HUES6 (cell line): ENCODE results near the gene BTBD9.

Experiments used
- H3K27ac ChIP-seq: 2 replicates; pipeline ENCODE4 v1.7.0; 2013; ENCODE audit warnings: low read depth, mild to moderate bottlenecking, low read length, inconsistent platforms
- H3K27me3 ChIP-seq: 2 replicates; pipeline ENCODE4 v1.6.1; 2013; ENCODE audit warnings: low read length; ENCODE audit not compliant: control insufficient read depth, insufficient read depth
- H3K36me3 ChIP-seq: 2 replicates; pipeline ENCODE4 v1.6.1; 2013; ENCODE audit warnings: low read length; ENCODE audit not compliant: control insufficient read depth, insufficient read depth
- H3K4me1 ChIP-seq: 2 replicates; pipeline ENCODE4 v1.6.1; 2013; ENCODE audit warnings: low read length; ENCODE audit not compliant: control insufficient read depth, insufficient read depth
- H3K4me3 ChIP-seq: 2 replicates; pipeline ENCODE4 v1.5.1; 2013; ENCODE audit warnings: low read depth, low read length
- H3K9ac ChIP-seq: one replicate; pipeline ENCODE4 v1.6.1; 2013; ENCODE audit warnings: mild to moderate bottlenecking, low read length
- H3K9me3 ChIP-seq: 2 replicates; pipeline ENCODE4 v1.6.1; 2013; ENCODE audit warnings: low read depth, low read length; ENCODE audit not compliant: control insufficient read depth, insufficient read depth

The BTBD9 gene

GRCh38 chr6:38216451-38216850 is 423.3 kb downstream of the BTBD9 start:
- Histone ChIP-seq H3K27me3 (no peaks in the 10 kb centered on the region), H3K4me3 (no peak overlapping the region), H3K9ac (no peak overlapping the region), H3K4me1 (peaks cover 32% of the 10 kb centered on the region), H3K9me3 (no peaks in the 10 kb centered on the region), H3K27ac (no peak overlapping the region), H3K36me3 (no peaks in the 10 kb centered on the region)

- peaks cover 32% of the 10 kb centered on the region for H3K4me1 ChIP-seq
- H3K27ac ChIP-seq = no peak overlapping the region
- H3K9me3 ChIP-seq = no peaks in the 10 kb centered on the region
- no peak overlapping the region for H3K9ac ChIP-seq
- no peak overlapping the region for H3K4me3 ChIP-seq
- no peaks in the 10 kb centered on the region for H3K36me3 ChIP-seq
- H3K27me3 ChIP-seq = no peaks in the 10 kb centered on the region
Measured at GRCh38 chr6:38215651-38216311, 423.9 kb downstream of the BTBD9 start.

- H3K9me3 ChIP-seq = no peaks in the 10 kb centered on the region
- H3K36me3 ChIP-seq = no peaks in the 10 kb centered on the region
- no peak overlapping the region for H3K9ac ChIP-seq
- H3K4me3 ChIP-seq = no peak overlapping the region
- no peaks in the 10 kb centered on the region for H3K27me3 ChIP-seq
- H3K27ac ChIP-seq = no peak overlapping the region
- H3K4me1 ChIP-seq = peaks cover 32% of the 10 kb centered on the region
Measured at GRCh38 chr6:38215225-38215624, 424.5 kb downstream of the BTBD9 start.

GRCh38 chr6:38214159-38214558 is 425.6 kb downstream of the BTBD9 start:
- no peak overlapping the region for H3K4me3 ChIP-seq
- H3K27ac ChIP-seq = no peak overlapping the region

GRCh38 chr6:38213251-38213658 is 426.5 kb downstream of the BTBD9 start:
- H3K9ac ChIP-seq = no peak overlapping the region

More at GRCh38 chr6:38214159-38214558, 425.6 kb downstream of the BTBD9 start:
- no peak overlapping the region for H3K9ac ChIP-seq
- no peaks in the 10 kb centered on the region for H3K36me3 ChIP-seq
- peaks cover 42% of the 10 kb centered on the region for H3K4me1 ChIP-seq
- no peaks in the 10 kb centered on the region for H3K27me3 ChIP-seq
- H3K9me3 ChIP-seq = no peaks in the 10 kb centered on the region

GRCh38 chr6:38212579-38212978 is 427.1 kb downstream of the BTBD9 start:
- no peaks in the 10 kb centered on the region for H3K9me3 ChIP-seq
- H3K4me1 ChIP-seq = peaks cover 45% of the 10 kb centered on the region
- H3K4me3 ChIP-seq = no peak overlapping the region
- peak overlapping the region; percentile 18 for H3K9ac ChIP-seq
- no peaks in the 10 kb centered on the region for H3K36me3 ChIP-seq
- no peaks in the 10 kb centered on the region for H3K27me3 ChIP-seq
- H3K27ac ChIP-seq = peak overlapping the region; percentile 60

More at GRCh38 chr6:38213251-38213658, 426.5 kb downstream of the BTBD9 start:
- Histone ChIP-seq H3K4me3 (no peak overlapping the region), H3K27ac (peak overlapping the region; percentile 60; the same call in 1 of the 2 replicates), H3K9me3 (no peaks in the 10 kb centered on the region), H3K4me1 (peaks cover 45% of the 10 kb centered on the region), H3K27me3 (no peaks in the 10 kb centered on the region), H3K36me3 (no peaks in the 10 kb centered on the region)

GRCh38 chr6:38212116-38212515 is 427.6 kb downstream of the BTBD9 start:
- Histone ChIP-seq H3K4me1 (peaks cover 45% of the 10 kb centered on the region), H3K27ac (peak overlapping the region; percentile 60; the same call in 1 of the 2 replicates), H3K9me3 (no peaks in the 10 kb centered on the region), H3K4me3 (no peak overlapping the region), H3K27me3 (no peaks in the 10 kb centered on the region), H3K36me3 (no peaks in the 10 kb centered on the region), H3K9ac (no peak overlapping the region)

GRCh38 chr6:38209371-38210260 is 430.1 kb downstream of the BTBD9 start:
- Histone ChIP-seq H3K4me3 (no peak overlapping the region), H3K27me3 (no peaks in the 10 kb centered on the region), H3K9me3 (no peaks in the 10 kb centered on the region), H3K9ac (no peak overlapping the region), H3K4me1 (peaks cover 38% of the 10 kb centered on the region), H3K27ac (no peak overlapping the region), H3K36me3 (no peaks in the 10 kb centered on the region)

GRCh38 chr6:38208028-38208427 is 431.7 kb downstream of the BTBD9 start:
- peaks cover 27% of the 10 kb centered on the region for H3K4me1 ChIP-seq
- no peak overlapping the region for H3K27ac ChIP-seq
- H3K27me3 ChIP-seq = no peaks in the 10 kb centered on the region
- no peaks in the 10 kb centered on the region for H3K36me3 ChIP-seq
- no peak overlapping the region for H3K9ac ChIP-seq
- no peak overlapping the region for H3K4me3 ChIP-seq
- no peaks in the 10 kb centered on the region for H3K9me3 ChIP-seq

GRCh38 chr6:38207375-38207774 is 432.4 kb downstream of the BTBD9 start:
- H3K27me3 ChIP-seq = no peaks in the 10 kb centered on the region
- no peaks in the 10 kb centered on the region for H3K9me3 ChIP-seq
- H3K4me3 ChIP-seq = no peak overlapping the region
- H3K27ac ChIP-seq = no peak overlapping the region
- H3K4me1 ChIP-seq = peaks cover 20% of the 10 kb centered on the region
- H3K9ac ChIP-seq = no peak overlapping the region
- no peaks in the 10 kb centered on the region for H3K36me3 ChIP-seq

GRCh38 chr6:38198219-38198618 is 441.5 kb downstream of the BTBD9 start:
- H3K36me3 ChIP-seq = no peaks in the 10 kb centered on the region
- H3K27me3 ChIP-seq = no peaks in the 10 kb centered on the region
- H3K4me1 ChIP-seq = peaks cover 6% of the 10 kb centered on the region; the same call in 1 of the 2 replicates
- H3K9ac ChIP-seq = no peak overlapping the region
- H3K4me3 ChIP-seq = no peak overlapping the region
- H3K9me3 ChIP-seq = no peaks in the 10 kb centered on the region
- H3K27ac ChIP-seq = no peak overlapping the region
